CD8-positive, alpha-beta memory T cell (primary cell): ENCODE measurements around the gene ZNF683. TPM values are rescaled to one million over a fixed set of nuclear protein-coding genes. Genes with fewer than 3 reads are reported as not detected.
A peak's percentile ranks its signal among the peaks of the same experiment; 100 is the strongest.

Experiments used
- CTCF ChIA-PET: fragments of 350-600 bp; sonication (Branson Sonifier 250); formaldehyde crosslinking; loops from one replicate; lab custom pipeline; 2021; ENCODE audit warnings: antibody characterized with exemption; lab: Charles Lee
- POLR2A ChIA-PET: fragments of 350-600 bp; sonication (Branson Sonifier 250); formaldehyde crosslinking; loops from one replicate; lab custom pipeline; 2021; ENCODE audit warnings: antibody characterized with exemption; lab: Charles Lee
- DNase-seq, 5 donors: peaks; one replicate each; pipeline versions ENCODE4 v3.0.0 to v3.0.0-alpha.2; 2020 to 2022; ENCODE audit warnings: mixed read lengths in 1 of 5
- H3K27ac ChIP-seq: one replicate; pipeline ENCODE4 v1.7.0; 2013; ENCODE audit warnings: low read depth, mild to moderate bottlenecking, low read length, moderate library complexity
- H3K27me3 ChIP-seq: 2 replicates; pipeline ENCODE4 v1.7.0; 2013; ENCODE audit warnings: low read length, mild to moderate bottlenecking; ENCODE audit not compliant: insufficient read depth, poor library complexity, severe bottlenecking
- H3K36me3 ChIP-seq: 2 replicates; pipeline ENCODE4 v1.7.0; 2013; ENCODE audit warnings: mild to moderate bottlenecking, low read length, moderate library complexity; ENCODE audit not compliant: insufficient read depth
- H3K4me1 ChIP-seq: 2 replicates; pipeline ENCODE4 v1.7.0; 2013; ENCODE audit warnings: mild to moderate bottlenecking, low read length, moderate library complexity; ENCODE audit not compliant: insufficient read depth
- H3K4me3 ChIP-seq: 2 replicates; pipeline ENCODE4 v1.7.0; 2013; ENCODE audit warnings: mild to moderate bottlenecking, low read length
- H3K9me3 ChIP-seq: 2 replicates; pipeline ENCODE4 v1.7.0; 2013; ENCODE audit warnings: mild to moderate bottlenecking, low read length
- H3K27ac Mint-ChIP-seq, 8 donors: one replicate each; pipeline ENCODE4 v1.8.0; 2020 to 2021; ENCODE audit warnings: mixed read lengths in 8 of 8, mild to moderate bottlenecking in 6 of 8, inconsistent platforms in 3 of 8, moderate library complexity in 3 of 8
- H3K27me3 Mint-ChIP-seq, 2 donors: one replicate each; pipeline ENCODE4 v1.8.0; 2020 to 2021; ENCODE audit warnings: mixed read lengths in 2 of 2, mild to moderate bottlenecking in 1 of 2, moderate library complexity in 1 of 2
- H3K36me3 Mint-ChIP-seq, 3 donors: one replicate each; pipeline ENCODE4 v1.8.0; 2020 to 2021; ENCODE audit warnings: mixed read lengths in 3 of 3, inconsistent platforms in 1 of 3, mild to moderate bottlenecking in 1 of 3
- H3K4me1 Mint-ChIP-seq, 3 donors: one replicate each; pipeline ENCODE4 v1.8.0; 2020 to 2021; ENCODE audit warnings: mixed read lengths in 3 of 3, inconsistent platforms in 1 of 3, mild to moderate bottlenecking in 1 of 3
- H3K4me3 Mint-ChIP-seq, 7 donors: one replicate each; pipeline ENCODE4 v1.8.0; 2020 to 2021; ENCODE audit warnings: mixed read lengths in 7 of 7, mild to moderate bottlenecking in 6 of 7, moderate library complexity in 4 of 7, inconsistent platforms in 2 of 7
- H3K9me3 Mint-ChIP-seq, 5 donors: one replicate each; pipeline ENCODE4 v1.8.0; 2020 to 2022; ENCODE audit warnings: mixed read lengths in 5 of 5, mild to moderate bottlenecking in 3 of 5, moderate library complexity in 2 of 5, inconsistent platforms in 1 of 5
- polyA plus RNA-seq: library from polyadenylated mRNA; unstranded; fragments of 300-500 nt; fragmentation: Illumina TruSeq; gene quantifications from one replicate; pipeline ENCODE4 v1.2.3, GENCODE V29; 2021
- total RNA-seq, 2 experiments: library from RNA; stranded (reverse); gene quantifications; one replicate each; pipeline ENCODE4 v1.2.3, GENCODE V29; 2021

ZNF683 gene
- total and polyA plus RNA-seq, 3 experiments from 2014 or later: 2.4 to 205 (median 2.7) TPM

GRCh38 chr1:26373281-26373680, 731 bp upstream of the ZNF683 start:
- peak; percentile 27 to 69 (median 51) for DNase-seq
- Mint-ChIP-seq H3K36me3 (peaks cover 0 to 4% (median 0%) of the 10 kb centered on the region in 3 donors), H3K4me3 (peak overlapping the region; percentile 1 to 71 (median 55)), H3K9me3 (peaks cover 0 to 5% (median 0%) of the 10 kb centered on the region in 5 donors), H3K27me3 (peaks cover 0 to 1% of the 10 kb centered on the region in 2 donors), H3K4me1 (peaks cover 81 to 92% (median 90%) of the 10 kb centered on the region in 3 donors), H3K27ac (peak overlapping the region; percentile 48 to 93 (median 80))
- Histone ChIP-seq H3K27ac (no peak overlapping the region), H3K4me1 (peaks cover 90% of the 10 kb centered on the region), H3K9me3 (no peaks in the 10 kb centered on the region), H3K4me3 (peak overlapping the region; percentile 3), H3K27me3 (no peaks in the 10 kb centered on the region), H3K36me3 (no peaks in the 10 kb centered on the region)
- CTCF ChIA-PET: interaction anchor here (0.7 to 8.6 kb wide), 14 partner anchors 9 to 203 kb away, joined by 3 to 144 read pairs (median 6); partner anchors contain the start of genes CEP85 and ZNF593
- POLR2A ChIA-PET: interaction anchor here (0.8 kb wide), 1 partner anchor 13 kb away, joined by 3 read pairs; no protein-coding TSS in a partner anchor

GRCh38 chr1:26372039-26372438, 511 bp downstream of the ZNF683 start:
- Histone ChIP-seq H3K27me3 (no peaks in the 10 kb centered on the region), H3K4me3 (no peak overlapping the region), H3K36me3 (no peaks in the 10 kb centered on the region), H3K4me1 (peaks cover 86% of the 10 kb centered on the region), H3K9me3 (no peaks in the 10 kb centered on the region), H3K27ac (no peak overlapping the region)
- Mint-ChIP-seq H3K27me3 (no peaks in the 10 kb centered on the region), H3K27ac (peak overlapping the region in 6 of 8 donors; percentile 60 to 88 (median 76)), H3K36me3 (peaks cover 0 to 4% (median 1%) of the 10 kb centered on the region in 3 donors), H3K4me3 (peak overlapping the region in 5 of 7 donors; percentile 12 to 71 (median 49)), H3K9me3 (peaks cover 0 to 5% (median 0%) of the 10 kb centered on the region in 5 donors), H3K4me1 (peaks cover 75 to 90% (median 83%) of the 10 kb centered on the region in 3 donors)
- ChIA-PET POLR2A (no interaction called here), CTCF (interaction anchor here (1.0 kb wide), 1 partner anchor 8 kb away, joined by 5 read pairs; no protein-coding TSS in a partner anchor)
- DNase-seq: no peak

GRCh38 chr1:26370591-26371382, 1.8 kb downstream of the ZNF683 start:
- POLR2A ChIA-PET: interaction anchor here (0.9 to 1.5 kb wide), 5 partner anchors 8 to 83 kb away, joined by 3 to 6 read pairs (median 3); no protein-coding TSS in a partner anchor
- H3K4me1 ChIP-seq: peaks cover 73% of the 10 kb centered on the region
- Mint-ChIP-seq H3K9me3 (peaks cover 0 to 5% (median 0%) of the 10 kb centered on the region in 5 donors), H3K27ac (peak overlapping the region; percentile 30 to 94 (median 80)), H3K4me3 (peak overlapping the region; percentile 56 to 90 (median 82)), H3K36me3 (peaks cover 0 to 4% (median 4%) of the 10 kb centered on the region in 3 donors), H3K4me1 (peaks cover 64 to 81% (median 71%) of the 10 kb centered on the region in 3 donors), H3K27me3 (no peaks in the 10 kb centered on the region)
- peak in 2 of 5 donors; percentile 46 to 55 for DNase-seq
- no peaks in the 10 kb centered on the region for H3K9me3 ChIP-seq
- no peaks in the 10 kb centered on the region for H3K27me3 ChIP-seq
- peak overlapping the region; percentile 8 for H3K27ac ChIP-seq
- CTCF ChIA-PET: interaction anchor here (1.3 to 2.4 kb wide), 7 partner anchors 8 to 86 kb away, joined by 4 to 14 read pairs (median 11); no protein-coding TSS in a partner anchor
- H3K36me3 ChIP-seq: no peaks in the 10 kb centered on the region
- H3K4me3 ChIP-seq: peak overlapping the region; percentile 25

- no peaks in the 10 kb centered on the region for H3K27me3 ChIP-seq
- H3K4me3 ChIP-seq: no peak overlapping the region
- ChIA-PET POLR2A (no interaction called here), CTCF (interaction anchor here (1.1 kb wide), 2 partner anchors 10 to 22 kb away, joined by 3 to 4 read pairs; no protein-coding TSS in a partner anchor)
- Mint-ChIP-seq H3K4me1 (peaks cover 58 to 77% (median 65%) of the 10 kb centered on the region in 3 donors), H3K9me3 (peaks cover 0 to 5% (median 0%) of the 10 kb centered on the region in 5 donors), H3K27me3 (peaks cover 0 to 4% of the 10 kb centered on the region in 2 donors), H3K4me3 (peak overlapping the region in 6 of 7 donors; percentile 21 to 82 (median 66)), H3K27ac (peak overlapping the region in 6 of 8 donors; percentile 12 to 70 (median 41)), H3K36me3 (peaks cover 0 to 4% (median 4%) of the 10 kb centered on the region in 3 donors)
- H3K27ac ChIP-seq: no peak overlapping the region
- no peak for DNase-seq
- H3K4me1 ChIP-seq: peaks cover 60% of the 10 kb centered on the region
- no peaks in the 10 kb centered on the region for H3K9me3 ChIP-seq
- H3K36me3 ChIP-seq: no peaks in the 10 kb centered on the region
Observed at GRCh38 chr1:26368486-26368885, 4.1 kb downstream of the ZNF683 start.

GRCh38 chr1:26368006-26368405, 4.5 kb downstream of the ZNF683 start:
- peak overlapping the region in 5 of 8 donors; percentile 31 to 70 (median 60) for H3K27ac Mint-ChIP-seq
- no peak for DNase-seq
- H3K27me3 Mint-ChIP-seq: peaks cover 0 to 5% of the 10 kb centered on the region in 2 donors
- Histone ChIP-seq H3K36me3 (no peaks in the 10 kb centered on the region), H3K27ac (no peak overlapping the region), H3K4me1 (peaks cover 60% of the 10 kb centered on the region), H3K27me3 (no peaks in the 10 kb centered on the region), H3K4me3 (no peak overlapping the region), H3K9me3 (no peaks in the 10 kb centered on the region)
- peaks cover 0 to 4% (median 4%) of the 10 kb centered on the region in 3 donors for H3K36me3 Mint-ChIP-seq
- H3K4me3 Mint-ChIP-seq: peak overlapping the region; percentile 23 to 82 (median 65)
- peaks cover 0 to 5% (median 0%) of the 10 kb centered on the region in 5 donors for H3K9me3 Mint-ChIP-seq
- ChIA-PET POLR2A (interaction anchor here (0.5 kb wide), 1 partner anchor 40 kb away, joined by 3 read pairs; no protein-coding TSS in a partner anchor), CTCF (interaction anchor here (1.1 kb wide), 2 partner anchors 9 to 23 kb away, joined by 3 to 4 read pairs; no protein-coding TSS in a partner anchor)
- H3K4me1 Mint-ChIP-seq: peaks cover 58 to 77% (median 65%) of the 10 kb centered on the region in 3 donors

DNA sequence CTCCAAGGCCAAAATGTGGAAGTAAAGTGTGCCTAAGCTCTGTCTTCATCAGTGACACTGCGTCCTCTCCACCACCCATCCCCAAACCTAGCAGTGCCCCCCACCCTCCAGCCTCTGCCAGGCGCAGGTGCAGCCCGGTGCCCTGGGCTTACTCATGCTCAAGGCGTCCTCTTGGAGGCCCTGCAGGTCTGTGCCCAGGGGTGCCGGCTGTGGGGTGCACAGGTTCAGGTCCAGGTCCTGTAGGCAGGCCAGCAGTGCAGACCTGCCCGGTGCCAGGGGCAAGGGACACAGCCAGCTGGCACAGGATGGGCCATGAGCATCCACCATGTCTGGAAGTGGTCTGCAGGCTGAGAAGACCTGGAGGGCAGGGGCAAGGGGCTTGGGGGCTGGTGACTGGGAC, 5.1 kb downstream of the ZNF683 start:
- Mint-ChIP-seq H3K36me3 (peaks cover 0 to 4% (median 4%) of the 10 kb centered on the region in 3 donors), H3K27me3 (peaks cover 0 to 9% of the 10 kb centered on the region in 2 donors), H3K4me1 (peaks cover 57 to 76% (median 63%) of the 10 kb centered on the region in 3 donors), H3K9me3 (peaks cover 0 to 5% (median 0%) of the 10 kb centered on the region in 5 donors), H3K27ac (peak overlapping the region in 3 of 8 donors; percentile 47 to 70 (median 60)), H3K4me3 (peak overlapping the region in 6 of 7 donors; percentile 23 to 82 (median 64))
- H3K27me3 ChIP-seq: no peaks in the 10 kb centered on the region
- DNase-seq: no peak
- peaks cover 58% of the 10 kb centered on the region for H3K4me1 ChIP-seq
- ChIA-PET POLR2A (no interaction called here), CTCF (interaction anchor here (1.8 kb wide), 1 partner anchor 24 kb away, joined by 6 read pairs; no protein-coding TSS in a partner anchor)
- H3K27ac ChIP-seq: no peak overlapping the region
- H3K9me3 ChIP-seq: no peaks in the 10 kb centered on the region
- H3K36me3 ChIP-seq: no peaks in the 10 kb centered on the region
- H3K4me3 ChIP-seq: no peak overlapping the region

DNA sequence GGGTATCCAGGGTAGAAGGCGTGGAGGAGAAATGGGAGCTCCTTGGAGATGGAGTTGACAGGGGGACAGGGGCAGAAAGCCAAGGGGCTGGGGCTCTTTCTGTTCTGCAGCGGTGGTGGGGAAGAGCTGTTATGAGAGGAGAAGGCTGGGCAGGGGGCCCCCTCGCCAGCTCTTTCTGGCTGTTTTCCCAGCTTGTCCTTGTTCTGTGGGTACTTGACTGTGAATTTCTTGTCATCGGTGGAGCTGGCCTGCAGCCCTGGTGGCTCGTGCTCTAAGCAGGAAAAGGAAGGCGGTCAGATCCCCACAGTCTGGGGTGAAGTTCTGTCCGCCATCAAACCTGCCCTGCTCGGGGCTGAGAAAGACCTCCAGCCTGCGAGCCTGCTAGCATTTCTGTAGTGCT, 7.6 kb downstream of the ZNF683 start:
- no peak overlapping the region for H3K27ac ChIP-seq
- no peak for DNase-seq
- Mint-ChIP-seq H3K36me3 (peaks cover 0 to 4% (median 2%) of the 10 kb centered on the region in 3 donors), H3K4me1 (peaks cover 53 to 77% (median 59%) of the 10 kb centered on the region in 3 donors), H3K27ac (peak overlapping the region in 3 of 8 donors; percentile 15 to 67 (median 30)), H3K9me3 (no peaks in the 10 kb centered on the region), H3K4me3 (peak overlapping the region in 2 of 7 donors; percentile 39 to 72), H3K27me3 (peaks cover 11 to 21% of the 10 kb centered on the region in 2 donors)
- H3K9me3 ChIP-seq: no peaks in the 10 kb centered on the region
- H3K4me1 ChIP-seq: peaks cover 43% of the 10 kb centered on the region
- no peak overlapping the region for H3K4me3 ChIP-seq
- CTCF ChIA-PET: interaction anchor here (1.1 to 8.1 kb wide), 18 partner anchors 11 to 89 kb away, joined by 3 to 144 read pairs (median 12); partner anchors contain the start of genes CRYBG2 and SH3BGRL3
- H3K27me3 ChIP-seq: peaks cover 14% of the 10 kb centered on the region
- POLR2A ChIA-PET: interaction anchor here (0.6 to 1.6 kb wide), 2 partner anchors 47 to 278 kb away, joined by 3 to 4 read pairs; partner anchors contain the start of gene CD52
- H3K36me3 ChIP-seq: no peaks in the 10 kb centered on the region
